HG02840 (cell line): Measurements from ENCODE around the gene HLA-DMA.

Experiments used
- ATAC-seq: cut with Tn5 transposase; IDR thresholded peaks from one replicate; pipeline ENCODE4 v1.9.1; 2021; ENCODE audit warnings: mild to moderate bottlenecking, moderate library complexity, moderate number of reproducible peaks; ENCODE audit not compliant: unreplicated experiment, low FRiP score

HLA-DMA gene

GRCh38 chr6:32935551-32936238 is 17.2 kb downstream of the HLA-DMA start:
- no peak for ATAC-seq

GRCh38 chr6:32933661-32934085 is 19.2 kb downstream of the HLA-DMA start:
- no peak for ATAC-seq

DNA sequence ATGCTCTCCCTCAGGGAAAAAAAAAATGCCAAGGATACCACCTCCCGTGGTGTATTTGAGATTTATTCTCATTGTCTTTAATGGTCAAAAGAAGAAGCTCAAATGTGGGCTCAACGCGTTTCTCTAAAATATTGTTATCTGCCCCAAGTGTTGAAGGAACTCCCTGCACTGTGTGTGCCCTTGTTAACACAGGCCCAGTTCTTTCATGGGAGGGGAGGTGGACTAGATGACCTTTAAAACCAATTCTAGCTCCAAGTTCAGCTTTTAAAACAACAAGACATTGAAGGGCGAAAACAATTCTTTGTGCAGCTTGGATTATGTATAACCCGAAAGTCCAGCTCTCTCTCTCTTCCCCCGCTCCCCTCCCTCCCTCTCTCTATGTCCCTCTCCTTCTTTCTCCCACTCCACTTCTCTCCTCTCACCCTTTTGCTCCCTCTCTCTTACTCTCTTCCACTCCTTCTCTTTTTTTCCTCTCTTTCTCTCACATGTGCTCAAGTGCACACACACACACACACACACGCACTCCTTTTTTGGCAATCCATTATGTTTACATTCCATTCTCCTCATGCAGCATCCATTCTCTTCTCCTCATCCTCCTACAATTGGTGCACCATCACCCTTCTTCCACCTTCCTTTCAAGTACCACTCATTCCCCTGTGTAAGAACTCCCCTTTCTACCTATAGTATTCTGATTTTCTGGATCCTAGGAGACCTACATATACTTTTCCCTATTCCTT is 20.6 kb downstream of the HLA-DMA start:
- ATAC-seq, result no peak

DNA sequence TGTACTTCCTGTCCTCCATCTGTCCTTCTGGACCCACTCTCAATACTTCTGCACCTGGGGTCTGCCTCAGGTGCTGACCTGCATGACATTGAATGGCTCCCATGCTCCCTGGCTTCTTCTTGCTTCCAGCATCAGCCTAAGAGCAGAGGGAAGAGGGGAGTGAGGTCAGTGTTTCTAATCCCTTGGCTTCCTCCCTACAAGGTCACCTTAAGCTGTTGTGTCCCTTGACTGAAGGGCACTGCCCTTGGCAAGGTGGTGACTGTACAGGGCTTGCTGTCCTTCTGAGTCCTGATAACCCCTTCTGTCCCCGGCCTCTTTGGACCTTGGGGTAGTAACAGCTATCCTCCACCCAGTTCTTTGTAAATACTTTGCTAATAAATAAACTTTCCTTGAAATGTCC is 21.7 kb downstream of the HLA-DMA start:
- no peak for ATAC-seq

- ATAC-seq, result no peak
Observed at GRCh38 chr6:32922083-32922482, 30.8 kb downstream of the HLA-DMA start.

DNA sequence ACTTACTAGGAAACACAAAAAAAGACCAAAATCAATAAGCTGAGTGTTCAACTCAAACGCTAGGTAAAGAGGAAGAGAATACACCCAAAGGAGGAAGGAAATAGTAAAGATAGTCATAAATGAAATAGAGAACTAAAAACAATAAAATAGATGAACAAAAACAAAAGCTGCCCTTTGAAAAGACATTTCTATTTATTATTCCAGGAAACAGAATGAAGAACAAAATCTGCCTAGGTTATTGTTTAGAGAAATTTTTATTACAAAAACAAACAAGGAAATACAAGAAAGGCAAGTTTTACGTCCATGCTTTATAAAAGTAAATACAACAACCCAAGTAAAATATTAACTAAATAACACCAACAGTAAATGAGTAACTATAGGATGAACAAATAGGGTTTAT is 32.2 kb downstream of the HLA-DMA start:
- no peak for ATAC-seq

GRCh38 chr6:32912951-32913350 is 39.9 kb downstream of the HLA-DMA start:
- ATAC-seq, result no peak

DNA sequence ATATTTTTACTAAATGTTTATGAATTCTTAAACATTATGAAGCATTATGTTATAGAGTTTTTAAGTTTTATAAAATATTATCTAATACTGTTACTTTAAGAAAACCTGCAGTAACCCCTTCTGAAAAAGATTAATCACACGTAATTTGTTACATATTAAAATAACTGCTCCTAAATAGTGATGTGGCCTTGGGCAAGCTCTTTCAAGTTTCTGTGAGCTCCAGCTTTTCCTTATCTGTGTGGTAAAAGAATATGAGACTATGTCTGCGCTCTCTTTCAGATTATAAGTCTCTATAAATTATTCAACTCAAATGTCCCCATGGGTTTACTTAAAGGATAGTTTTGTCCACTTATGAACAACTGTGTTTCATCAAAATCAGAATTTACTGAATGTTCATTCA is 44.0 kb downstream of the HLA-DMA start:
- ATAC-seq, result no peak

GRCh38 chr6:32906539-32906938 is 46.4 kb downstream of the HLA-DMA start:
- no peak for ATAC-seq

GRCh38 chr6:32905078-32905477 is 47.8 kb downstream of the HLA-DMA start:
- no peak for ATAC-seq

GRCh38 chr6:32903952-32904351 is 48.9 kb downstream of the HLA-DMA start:
- no peak for ATAC-seq
